Measurements from ENCODE around the gene SH2B3.
"Not testable (repeated sequence)": the region's sequence is repeated elsewhere in the genome, so short reads cannot be mapped to it uniquely, and the experiment has no call there.

The SH2B3 gene

GRCh38 chr12:111445726-111446581 is 40.2 kb downstream of the SH2B3 start:
- DNase-seq: no peak

GRCh38 chr12:111446631-111447570 is 41.2 kb downstream of the SH2B3 start:
- DNase-seq: no peak

GRCh38 chr12:111447571-111448265 is 42.0 kb downstream of the SH2B3 start:
- no peak for DNase-seq

- no peak for DNase-seq
Observed at GRCh38 chr12:111448266-111448830, 42.6 kb downstream of the SH2B3 start.

GRCh38 chr12:111448846-111449790 is 43.4 kb downstream of the SH2B3 start:
- no peak for DNase-seq

GRCh38 chr12:111450676-111451075 is 45.0 kb downstream of the SH2B3 start:
- DNase-seq: no peak

- DNase-seq: no peak
Observed at GRCh38 chr12:111451232-111451631, 45.5 kb downstream of the SH2B3 start.

GRCh38 chr12:111451649-111452129 is 46.0 kb downstream of the SH2B3 start:
- no peak for DNase-seq

GRCh38 chr12:111453071-111453989 is 47.6 kb downstream of the SH2B3 start:
- DNase-seq: no peak

- DNase-seq: no peak
Observed at GRCh38 chr12:111454311-111454710, 48.6 kb downstream of the SH2B3 start.

- DNase-seq: no peak
Observed at GRCh38 chr12:111454716-111455447, 49.2 kb downstream of the SH2B3 start.

GRCh38 chr12:111455448-111456320 is 50.0 kb downstream of the SH2B3 start:
- DNase-seq: no peak

GRCh38 chr12:111457071-111457470 is 51.3 kb downstream of the SH2B3 start:
- no peak for DNase-seq

- no peak for DNase-seq
Observed at GRCh38 chr12:111457577-111457976, 51.9 kb downstream of the SH2B3 start.

GRCh38 chr12:111458546-111459172 is 52.9 kb downstream of the SH2B3 start:
- DNase-seq: no peak

GRCh38 chr12:111460111-111460510 is 54.4 kb downstream of the SH2B3 start:
- DNase-seq: not testable (repeated sequence)

- no peak for DNase-seq
Observed at GRCh38 chr12:111462210-111462769, 56.6 kb downstream of the SH2B3 start.

Data from activated CD4-positive, alpha-beta T cell treated with anti-CD3 and anti-CD28 coated beads, Interleukin-2, amount 50 U/mL, for 1 hour (primary cell).